ENCODE measurements around the gene RAP1A.
A peak's percentile ranks its signal among the peaks of the same experiment; 100 is the strongest.
"Not testable (repeated sequence)": the region's sequence is repeated elsewhere in the genome, so short reads cannot be mapped to it uniquely, and the experiment has no call there.

The RAP1A gene

DNA sequence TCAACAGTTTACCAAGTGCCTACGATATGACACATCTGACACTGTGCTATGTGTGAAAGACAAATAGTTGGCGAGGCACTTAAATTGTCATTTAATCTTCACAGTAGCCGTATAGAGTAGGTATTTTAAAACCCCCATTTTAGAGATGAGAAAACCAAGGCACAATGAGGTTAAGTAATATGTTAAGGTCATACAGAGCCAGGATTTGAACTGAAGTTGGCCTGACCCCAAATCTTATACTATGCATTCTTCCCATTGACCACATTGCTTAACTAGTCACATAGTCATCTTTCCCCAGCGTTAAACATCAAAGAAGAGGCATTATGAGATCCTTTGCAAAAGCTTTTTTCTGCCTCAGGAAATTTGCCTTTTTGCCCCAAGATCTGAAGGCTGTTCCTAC, 115.7 kb downstream of the RAP1A start:
- ATAC-seq: no peak
- H3K9me3 Mint-ChIP-seq: no peaks in the 10 kb centered on the region
- no peaks in the 10 kb centered on the region for H3K36me3 Mint-ChIP-seq
- H3K4me1 Mint-ChIP-seq: peaks cover 32% of the 10 kb centered on the region
- DNase-seq (ENCODE audit: low spot score in 2 of 2): no peak
- H3K4me3 Mint-ChIP-seq: no peak overlapping the region
- H3K27ac Mint-ChIP-seq: no peak overlapping the region

DNA sequence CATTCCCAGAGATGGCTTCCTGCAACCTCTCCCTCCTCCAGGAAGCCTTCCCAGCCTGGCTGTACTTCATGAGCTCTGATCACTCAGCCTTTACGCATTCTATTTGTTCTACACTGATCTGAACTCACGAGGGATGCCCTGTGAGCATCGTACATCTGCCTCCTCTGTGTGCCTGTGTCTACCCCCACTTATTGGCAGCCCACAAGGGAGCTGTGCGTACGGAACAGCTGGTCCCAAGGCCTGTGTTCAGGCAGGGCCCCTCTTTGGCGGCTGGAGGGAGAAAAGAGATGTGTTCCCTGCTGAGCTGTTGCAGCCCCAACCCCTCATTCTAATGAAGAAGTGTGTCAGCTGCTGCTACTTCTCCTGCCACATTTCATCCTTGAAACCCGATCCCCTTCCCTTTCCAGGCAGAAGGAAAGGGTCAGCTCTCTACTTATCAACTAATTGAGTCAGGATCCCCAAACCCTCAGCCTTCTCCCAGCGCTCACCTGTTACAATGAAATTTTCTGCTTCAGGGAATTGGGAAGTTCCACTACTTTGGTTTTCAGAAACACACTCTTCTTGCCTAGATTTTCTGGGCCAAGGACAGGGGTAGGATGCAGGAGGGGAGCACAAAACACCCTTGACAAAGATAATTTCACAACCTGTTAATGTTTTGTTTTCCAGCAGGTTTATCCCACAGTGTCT, 116.4 kb downstream of the RAP1A start:
- Mint-ChIP-seq H3K9me3 (no peaks in the 10 kb centered on the region), H3K4me1 (peaks cover 39% of the 10 kb centered on the region), H3K27ac (no peak overlapping the region), H3K4me3 (no peak overlapping the region), H3K36me3 (no peaks in the 10 kb centered on the region)
- ATAC-seq (no peak), DNase-seq (ENCODE audit: low spot score in 2 of 2) (no peak)

DNA sequence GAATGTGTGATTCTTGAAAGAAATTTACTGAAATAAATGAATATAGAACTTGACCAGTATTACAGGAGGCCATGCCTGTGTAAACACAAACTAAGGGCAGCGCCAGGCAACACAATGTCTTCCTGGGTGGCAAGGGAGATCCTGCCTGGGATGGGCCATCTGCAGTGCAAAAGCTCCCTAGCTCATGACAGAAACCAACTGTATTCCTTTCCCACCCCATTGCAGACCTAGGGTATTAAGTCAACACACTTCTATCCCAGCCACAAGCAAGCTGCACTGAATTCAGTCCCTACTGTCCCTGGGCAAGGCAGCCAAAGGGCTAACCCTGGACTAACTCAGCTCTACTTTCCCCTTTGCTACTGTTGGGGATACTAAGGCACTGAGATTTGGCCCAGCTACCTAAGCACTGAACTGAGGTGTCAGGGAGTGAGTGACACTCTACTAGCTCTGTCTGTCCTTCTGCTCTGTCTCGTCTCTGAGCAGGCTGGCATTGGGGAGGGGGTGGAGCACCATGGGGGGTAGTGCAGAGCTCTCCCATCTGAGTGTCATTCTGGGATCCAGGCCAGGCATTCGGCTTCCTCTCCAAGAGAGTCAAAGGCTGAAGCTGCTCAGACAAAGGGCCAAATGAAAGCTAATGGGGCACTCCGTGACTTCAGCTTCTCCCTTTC, 117.1 kb downstream of the RAP1A start:
- Mint-ChIP-seq H3K27ac (no peak overlapping the region), H3K4me1 (peaks cover 39% of the 10 kb centered on the region), H3K4me3 (no peak overlapping the region), H3K9me3 (no peaks in the 10 kb centered on the region), H3K36me3 (no peaks in the 10 kb centered on the region)
- DNase-seq (ENCODE audit: low spot score in 2 of 2) (no peak), ATAC-seq (no peak)

DNA sequence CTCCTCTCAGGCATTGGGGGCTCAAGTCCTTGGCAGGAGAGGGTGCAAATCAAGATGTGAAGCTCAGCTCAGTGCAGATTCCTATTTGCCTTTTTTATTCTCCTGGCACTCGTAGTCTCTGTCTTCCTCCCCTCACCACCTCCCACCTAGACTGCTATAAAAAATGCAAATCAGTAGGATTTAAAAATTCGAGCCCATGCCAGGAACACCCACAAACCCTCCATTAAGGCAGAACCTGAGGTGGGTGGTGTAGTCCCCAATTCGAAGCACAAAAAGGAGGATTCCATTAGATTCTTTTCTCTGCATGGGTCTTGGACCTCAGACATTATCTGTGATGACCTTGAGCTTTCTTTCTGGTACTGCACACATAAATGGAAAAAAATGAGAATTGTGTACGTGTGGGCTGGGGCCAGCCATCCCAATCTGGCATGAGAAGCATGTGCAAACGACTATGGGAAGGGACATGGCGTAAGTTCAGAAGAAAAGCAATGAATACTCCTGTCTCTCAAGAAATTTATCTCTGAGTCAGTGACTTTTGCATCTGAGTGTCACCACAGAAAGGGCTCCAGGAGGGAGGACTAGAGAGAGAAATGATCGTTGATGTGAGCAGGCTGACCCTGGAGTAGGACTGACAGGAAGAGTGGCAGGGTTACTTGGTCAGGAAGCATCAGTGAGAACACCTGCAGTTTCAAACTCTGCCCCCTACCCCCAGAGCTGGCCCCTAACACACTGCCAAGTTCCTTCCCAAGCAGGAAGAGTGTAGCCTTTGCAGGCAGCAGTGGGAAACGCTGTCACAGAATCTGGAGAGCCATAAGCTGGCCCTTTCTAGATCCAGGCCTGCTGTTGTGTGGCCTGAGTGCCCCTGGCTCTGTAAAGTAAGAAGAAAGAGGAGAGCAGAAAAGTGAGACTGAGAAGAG, 117.9 kb downstream of the RAP1A start:
- peaks cover 39% of the 10 kb centered on the region for H3K4me1 Mint-ChIP-seq
- peak overlapping the region; percentile 85 for H3K4me3 Mint-ChIP-seq
- H3K9me3 Mint-ChIP-seq: no peaks in the 10 kb centered on the region
- no peak for ATAC-seq
- DNase-seq (ENCODE audit: low spot score in 2 of 2): no peak
- peak overlapping the region; percentile 30 for H3K27ac Mint-ChIP-seq
- H3K36me3 Mint-ChIP-seq: no peaks in the 10 kb centered on the region

DNA sequence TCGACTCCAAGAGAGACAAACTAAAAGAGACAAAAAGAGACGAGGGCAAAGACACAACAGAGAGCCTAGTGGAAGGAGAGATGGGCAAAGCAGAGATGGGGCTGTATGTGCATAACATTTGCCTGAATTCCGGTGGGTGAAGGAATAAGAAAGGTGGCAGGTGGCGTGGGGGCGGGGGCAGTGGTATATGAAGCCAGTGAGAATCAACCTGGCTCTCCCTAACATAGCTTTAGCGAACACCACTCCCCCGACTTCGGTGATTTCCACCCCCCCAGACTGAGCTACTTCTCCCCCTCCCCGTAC, 118.5 kb downstream of the RAP1A start:
- Mint-ChIP-seq H3K4me3 (peak overlapping the region; percentile 85), H3K27ac (peak overlapping the region; percentile 30), H3K9me3 (no peaks in the 10 kb centered on the region), H3K4me1 (peaks cover 37% of the 10 kb centered on the region), H3K36me3 (no peaks in the 10 kb centered on the region)
- ATAC-seq (no peak), DNase-seq (ENCODE audit: low spot score in 2 of 2) (no peak)

DNA sequence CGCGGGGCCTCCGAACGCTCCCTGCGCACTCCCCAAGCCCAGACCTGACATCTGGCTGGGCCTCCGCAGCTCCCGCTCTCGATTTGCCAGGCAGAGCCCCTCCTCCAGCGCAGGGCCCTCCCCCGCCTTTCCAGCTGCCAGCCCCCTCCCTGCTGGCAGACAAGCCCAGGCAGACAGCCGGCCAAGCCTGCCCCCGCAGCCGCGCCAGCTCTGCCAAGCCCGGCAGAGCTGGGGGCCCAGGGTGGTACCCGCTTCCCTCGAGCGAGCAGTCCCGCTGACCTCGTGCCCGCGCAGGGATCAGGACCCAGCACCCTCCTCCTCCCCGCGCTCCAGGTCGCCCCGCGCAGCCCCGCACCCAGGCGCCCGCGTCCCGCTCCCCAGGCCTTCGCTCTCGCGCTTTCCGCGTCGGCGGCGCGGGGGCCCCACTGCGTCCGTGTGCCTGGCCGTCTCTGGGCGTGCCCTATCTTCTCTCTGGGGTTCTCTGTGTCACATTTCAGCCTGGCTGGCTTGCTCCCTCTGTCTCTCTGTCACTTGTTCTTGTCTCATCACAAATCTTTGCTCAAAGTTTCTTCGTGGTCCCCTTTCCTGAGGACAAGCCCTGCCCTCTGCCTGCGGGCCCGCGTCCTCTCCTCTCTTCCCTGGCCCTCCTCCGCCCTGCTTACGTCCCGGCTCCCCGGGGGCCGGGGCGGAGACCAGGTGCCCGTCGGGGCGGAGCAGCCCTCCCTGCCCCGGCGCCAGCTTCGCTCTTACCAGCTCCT, 119.0 kb downstream of the RAP1A start:
- H3K27ac Mint-ChIP-seq: peak overlapping the region; percentile 87
- H3K9me3 Mint-ChIP-seq: no peaks in the 10 kb centered on the region
- peak; percentile 72 for ATAC-seq
- peak overlapping the region; percentile 85 for H3K4me3 Mint-ChIP-seq
- peaks cover 33% of the 10 kb centered on the region for H3K4me1 Mint-ChIP-seq
- no peaks in the 10 kb centered on the region for H3K36me3 Mint-ChIP-seq
- peak in 1 of 2 donors; percentile 85 for DNase-seq (ENCODE audit: low spot score in 2 of 2)

DNA sequence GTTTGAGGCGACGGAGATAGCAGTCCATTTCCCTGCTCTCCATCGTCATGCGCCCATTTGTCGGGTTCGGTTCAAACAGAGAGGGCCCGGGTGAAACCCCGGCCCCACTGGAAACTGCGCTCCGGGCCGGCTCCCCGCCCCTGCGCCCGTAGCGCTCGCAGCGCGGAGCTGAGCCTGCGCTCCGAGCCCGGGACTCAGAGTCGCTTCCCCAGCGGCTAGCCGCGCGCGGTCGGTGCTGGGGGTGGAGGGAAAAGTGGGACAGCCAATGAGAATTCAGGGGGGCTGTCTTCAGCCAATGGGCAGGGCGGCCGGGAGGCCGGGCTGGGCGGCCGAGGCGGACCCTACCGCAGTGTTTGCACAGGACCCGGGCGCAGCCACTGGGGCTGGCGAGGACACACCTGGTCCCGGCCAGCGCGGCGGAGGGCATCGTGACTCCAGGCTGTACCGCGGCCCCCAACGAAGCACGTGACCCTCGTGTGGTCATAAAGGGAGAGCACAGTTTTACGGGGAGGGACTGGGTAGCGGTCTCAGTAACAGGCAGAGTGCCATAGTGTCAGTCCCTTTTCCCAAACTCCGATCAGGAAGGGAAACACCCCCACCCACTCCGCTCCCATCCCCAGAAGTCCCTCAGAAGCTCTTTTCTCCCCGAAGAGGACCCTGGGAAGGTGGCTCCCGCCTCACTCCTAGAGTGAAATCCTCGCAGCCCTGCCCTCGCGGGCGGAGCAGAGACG, 119.8 kb downstream of the RAP1A start, which contains the start of gene INKA2:
TSS of gene INKA2 (minus strand) at position 202 of the 731 bp plus-strand sequence. CDS start at position 49, 153 bp downstream.
- Mint-ChIP-seq H3K9me3 (no peaks in the 10 kb centered on the region), H3K36me3 (no peaks in the 10 kb centered on the region), H3K27ac (peak within 1 kb of the TSS; percentile 87), H3K4me1 (peaks cover 33% of the 10 kb centered on the region), H3K4me3 (peak within 1 kb of the TSS; percentile 85)
- DNase-seq (ENCODE audit: low spot score in 2 of 2): peak; percentile 71 to 90
- peak; percentile 88 for ATAC-seq

DNA sequence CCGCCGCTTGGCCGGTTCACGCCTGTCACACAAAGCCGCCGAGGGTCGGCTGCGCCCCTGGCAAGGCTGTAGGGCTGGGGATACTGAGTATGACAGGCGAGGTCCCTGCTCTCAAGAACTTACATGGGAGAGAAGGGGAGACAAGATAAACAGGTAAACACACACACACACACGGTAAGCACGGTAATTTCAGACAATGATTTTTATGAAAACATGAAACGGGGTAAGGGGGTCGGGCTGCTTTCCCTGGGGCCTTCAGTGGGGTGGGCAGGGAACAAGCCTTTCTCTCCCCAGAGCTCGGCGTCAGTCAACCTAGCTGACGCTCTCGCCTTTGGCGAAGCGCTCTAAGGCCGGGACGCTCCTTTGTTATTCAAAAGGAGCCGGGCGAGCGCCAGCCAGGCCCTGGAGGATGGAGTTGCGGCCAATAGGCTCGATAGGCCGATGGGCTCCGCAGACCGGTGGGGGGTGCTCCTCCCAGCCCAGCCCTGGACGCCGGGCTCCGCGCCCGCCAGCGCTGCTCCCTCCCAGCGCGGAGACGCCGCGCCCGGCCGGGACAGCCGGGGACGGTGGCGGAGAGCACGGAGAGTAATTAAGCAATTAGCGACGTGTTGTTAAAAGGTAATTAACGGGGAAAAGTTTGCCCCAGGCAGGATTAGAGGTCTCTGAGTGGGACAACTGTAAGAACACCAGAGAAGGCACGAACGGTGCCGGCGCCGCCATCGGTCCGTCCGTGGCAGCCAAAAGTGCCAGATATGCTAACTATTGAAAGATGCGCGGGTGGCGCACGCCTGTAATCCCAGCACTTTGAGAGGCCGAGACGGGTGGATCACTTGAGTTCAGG, 120.6 kb downstream of the RAP1A start:
- Mint-ChIP-seq H3K4me3 (peak overlapping the region; percentile 85), H3K36me3 (no peaks in the 10 kb centered on the region), H3K27ac (no peak overlapping the region), H3K4me1 (peaks cover 33% of the 10 kb centered on the region), H3K9me3 (no peaks in the 10 kb centered on the region)
- peak; percentile 4 for ATAC-seq
- peak; percentile 11 to 68 for DNase-seq (ENCODE audit: low spot score in 2 of 2)

DNA sequence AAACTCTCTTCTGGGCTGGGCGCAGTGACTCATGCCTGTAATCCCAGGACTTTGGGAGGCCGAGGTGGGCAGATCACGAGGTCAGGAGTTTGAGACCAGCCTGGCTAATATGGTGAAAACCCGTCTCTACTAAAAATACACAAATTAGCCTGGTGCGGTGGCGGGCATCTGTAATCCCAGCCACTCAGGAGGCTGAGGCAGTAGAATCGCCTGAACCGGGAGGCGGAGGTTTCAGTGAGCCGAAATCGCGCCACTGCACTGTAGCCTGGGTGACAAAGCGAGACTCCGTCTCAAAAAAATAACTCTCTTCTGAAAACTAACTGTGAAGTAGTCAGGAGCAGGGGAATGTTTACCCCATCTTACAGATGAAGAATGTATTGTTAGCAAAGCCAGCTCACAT, 122.7 kb downstream of the RAP1A start:
- not testable (repeated sequence) for ATAC-seq; DNase-seq (ENCODE audit: low spot score in 2 of 2); H3K36me3 Mint-ChIP-seq; H3K9me3 Mint-ChIP-seq; H3K4me3 Mint-ChIP-seq; H3K27ac Mint-ChIP-seq
- peaks cover 38% of the 10 kb centered on the region for H3K4me1 Mint-ChIP-seq

DNA sequence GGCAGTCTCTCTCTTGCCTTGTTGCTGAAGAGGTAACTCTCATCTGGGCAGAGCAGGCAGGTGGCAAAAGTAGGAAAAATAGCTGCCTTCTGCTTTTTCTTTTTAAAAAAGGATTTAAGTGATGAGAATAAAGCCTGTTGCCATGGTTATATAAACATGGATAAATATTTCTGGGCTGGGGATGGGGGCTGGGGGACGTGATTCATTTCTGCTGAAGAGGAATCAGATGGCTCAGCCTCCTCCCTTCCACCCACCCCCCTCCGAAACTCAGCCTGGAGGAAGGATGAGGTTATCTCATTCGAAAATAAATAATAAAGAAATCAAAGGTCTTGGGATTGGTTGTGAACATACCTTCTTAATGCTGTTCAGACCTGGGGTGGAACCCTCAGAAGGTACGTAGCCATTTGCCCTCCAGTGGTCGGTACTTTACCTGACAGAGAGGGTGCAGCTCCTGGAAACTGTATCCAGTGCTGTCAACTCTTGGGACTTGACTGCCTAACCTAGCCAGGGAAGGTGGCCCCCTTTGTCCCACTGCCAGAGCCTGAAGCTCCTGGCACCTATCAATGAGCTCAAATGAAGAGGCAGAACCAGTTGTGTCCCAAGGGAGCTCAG, 123.5 kb downstream of the RAP1A start:
- DNase-seq (ENCODE audit: low spot score in 2 of 2) (no peak), ATAC-seq (no peak)
- Mint-ChIP-seq H3K27ac (no peak overlapping the region), H3K36me3 (no peaks in the 10 kb centered on the region), H3K4me3 (no peak overlapping the region), H3K4me1 (peaks cover 37% of the 10 kb centered on the region), H3K9me3 (no peaks in the 10 kb centered on the region)

DNA sequence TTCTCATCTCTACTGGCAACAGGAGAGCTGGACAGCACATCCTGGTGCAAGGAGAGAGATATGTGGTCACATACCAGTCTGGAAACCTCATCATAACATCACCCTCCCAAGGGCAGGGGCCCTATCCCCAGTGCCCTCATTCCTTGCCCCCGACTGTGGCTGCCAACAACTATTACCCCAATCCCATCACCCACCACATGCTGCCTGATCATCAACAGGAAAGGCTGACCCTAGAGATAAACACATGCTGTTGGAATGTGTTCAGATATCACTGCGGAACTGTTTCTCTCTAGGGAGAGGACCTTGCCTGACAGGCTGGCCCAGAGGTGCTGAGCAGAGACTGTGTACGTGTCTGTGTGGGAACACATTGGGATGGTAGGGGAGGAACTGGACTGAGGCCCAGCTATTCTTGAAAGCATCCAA, 124.1 kb downstream of the RAP1A start:
- Mint-ChIP-seq H3K36me3 (no peaks in the 10 kb centered on the region), H3K4me1 (peaks cover 32% of the 10 kb centered on the region), H3K9me3 (no peaks in the 10 kb centered on the region), H3K27ac (no peak overlapping the region), H3K4me3 (no peak overlapping the region)
- ATAC-seq (no peak), DNase-seq (ENCODE audit: low spot score in 2 of 2) (no peak)

DNA sequence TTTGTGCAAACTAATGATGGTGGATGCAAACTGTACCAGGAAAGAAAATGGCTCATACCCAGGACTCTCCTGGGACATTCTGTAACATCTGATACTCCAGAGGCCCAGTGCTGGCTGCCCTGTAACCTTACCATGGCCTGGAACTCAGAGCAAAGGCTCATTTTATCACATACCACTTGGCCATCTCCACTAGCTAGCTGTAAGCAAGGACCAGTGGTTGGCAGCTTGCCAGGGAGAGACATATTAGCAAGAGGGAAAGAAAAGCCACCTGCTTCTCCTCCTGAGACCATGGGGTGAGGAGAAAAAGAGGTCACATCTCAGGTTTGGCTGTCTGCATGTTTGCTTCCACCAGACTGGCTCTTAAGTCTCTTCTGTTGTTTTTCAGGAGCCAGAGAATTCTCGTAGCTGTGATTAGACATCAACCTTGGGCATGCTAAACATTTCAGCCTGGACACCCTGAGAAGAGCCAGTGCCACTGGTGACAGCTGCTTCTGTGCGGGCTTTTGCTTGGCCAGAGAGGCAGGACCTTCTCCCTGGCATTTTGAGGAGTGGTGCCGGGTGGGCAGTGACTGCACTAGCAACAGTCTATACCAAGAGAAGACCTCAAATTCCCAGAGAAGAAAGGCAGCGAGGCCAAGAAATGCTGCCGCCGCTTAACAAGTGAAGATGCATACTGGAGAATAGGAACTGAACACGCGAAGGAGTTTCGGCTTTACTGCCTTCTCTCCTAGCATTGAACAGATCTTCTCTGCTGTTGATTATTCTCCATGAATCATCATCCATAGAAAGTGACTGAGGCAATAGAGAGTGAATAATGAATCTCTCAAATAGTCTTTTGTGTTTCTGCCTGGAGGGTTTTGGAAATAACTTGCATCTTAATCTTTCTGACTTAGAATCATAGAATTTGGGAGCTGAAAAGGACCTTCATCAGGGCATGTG, 126.4 kb downstream of the RAP1A start:
- Mint-ChIP-seq H3K4me3 (no peak overlapping the region), H3K27ac (no peak overlapping the region), H3K36me3 (no peaks in the 10 kb centered on the region), H3K9me3 (no peaks in the 10 kb centered on the region), H3K4me1 (peaks cover 14% of the 10 kb centered on the region)
- DNase-seq (ENCODE audit: low spot score in 2 of 2) (no peak), ATAC-seq (no peak)

DNA sequence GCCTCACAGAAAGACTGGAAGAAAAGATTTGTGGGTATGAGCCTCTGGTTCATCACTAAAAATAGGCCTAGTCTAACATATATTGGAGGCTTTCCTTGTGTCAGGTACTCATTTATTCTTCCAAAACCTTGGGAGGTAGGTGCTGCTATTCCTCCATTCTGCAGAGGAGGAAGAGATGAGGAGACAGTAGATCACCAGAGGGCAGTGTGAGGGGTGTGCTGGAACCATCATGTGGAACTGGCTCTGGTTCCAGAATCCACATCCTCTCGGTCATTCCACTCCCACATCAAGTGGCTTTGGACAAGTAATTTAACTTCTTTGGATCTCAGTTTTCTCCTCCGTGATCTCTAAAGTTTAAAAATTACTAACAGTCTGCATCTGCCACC, 127.0 kb downstream of the RAP1A start:
- Mint-ChIP-seq H3K27ac (no peak overlapping the region), H3K4me1 (peaks cover 13% of the 10 kb centered on the region), H3K9me3 (no peaks in the 10 kb centered on the region), H3K4me3 (no peak overlapping the region), H3K36me3 (no peaks in the 10 kb centered on the region)
- ATAC-seq (no peak), DNase-seq (ENCODE audit: low spot score in 2 of 2) (no peak)

Measured in stimulated activated effector memory CD8-positive, alpha-beta T cell treated with anti-CD3 and anti-CD28 coated beads, Interleukin-12 subunit alpha, Interleukin-12 subunit beta, amount 100 ng/mL, for 72 hours (primary cell).